Endodermal cell (in vitro differentiated cells): ENCODE measurements around the gene SLC12A8. TPM values are rescaled to one million over a fixed set of nuclear protein-coding genes. Genes with fewer than 3 reads are reported as not detected.

ENCODE experiments used
- DNase-seq: peaks from one replicate; pipeline ENCODE4 v3.0.0-alpha.2; 2017
- H3K27ac ChIP-seq: 2 replicates; pipeline ENCODE4 v1.5.1; 2013; ENCODE audit warnings: mild to moderate bottlenecking, low read depth, low read length, moderate library complexity
- H3K27me3 ChIP-seq: 2 replicates; pipeline ENCODE4 v1.6.1; 2013; ENCODE audit warnings: mild to moderate bottlenecking, low read length, moderate library complexity; ENCODE audit not compliant: insufficient read depth, control insufficient read depth, poor library complexity, severe bottlenecking
- H3K36me3 ChIP-seq: 2 replicates; pipeline ENCODE4 v1.7.0; 2013; ENCODE audit warnings: mild to moderate bottlenecking, low read length, moderate library complexity; ENCODE audit not compliant: control insufficient read depth, insufficient read depth
- H3K4me1 ChIP-seq: one replicate; pipeline ENCODE4 v1.7.0; 2013; ENCODE audit warnings: low read length; ENCODE audit not compliant: control insufficient read depth, insufficient read depth
- H3K4me3 ChIP-seq: 2 replicates; pipeline ENCODE4 v1.5.1; 2013; ENCODE audit warnings: mild to moderate bottlenecking, low read length, moderate library complexity
- H3K9ac ChIP-seq: 2 replicates; pipeline ENCODE4 v1.6.1; 2013; ENCODE audit warnings: mild to moderate bottlenecking, low read length, moderate library complexity; ENCODE audit not compliant: poor library complexity, severe bottlenecking; ENCODE audit errors: extremely low read depth
- H3K9me3 ChIP-seq: 2 replicates; pipeline ENCODE4 v1.6.1; 2013; ENCODE audit warnings: mild to moderate bottlenecking, low read length, moderate library complexity; ENCODE audit not compliant: control insufficient read depth
- H3K27ac Mint-ChIP-seq: 2 replicates; pipeline ENCODE4 v1.8.0; 2020; ENCODE audit warnings: mixed read lengths
- H3K27me3 Mint-ChIP-seq: 2 replicates; pipeline ENCODE4 v1.8.0; 2021; ENCODE audit warnings: mild to moderate bottlenecking, mixed read lengths; ENCODE audit not compliant: insufficient read depth
- H3K36me3 Mint-ChIP-seq: 2 replicates; pipeline ENCODE4 v1.8.0; 2020; ENCODE audit warnings: low read depth, mixed read lengths
- H3K4me1 Mint-ChIP-seq: 2 replicates; pipeline ENCODE4 v1.8.0; 2020; ENCODE audit warnings: mixed read lengths
- H3K4me3 Mint-ChIP-seq: 2 replicates; pipeline ENCODE4 v1.8.0; 2020; ENCODE audit warnings: mild to moderate bottlenecking, moderate library complexity, mixed read lengths
- H3K9me3 Mint-ChIP-seq: 2 replicates; pipeline ENCODE4 v1.8.0; 2020; ENCODE audit warnings: mild to moderate bottlenecking, mixed read lengths
- CTCF ChIP-seq: fragments of 200-600 bp; sonication (generic); conservative IDR thresholded peaks from 2 replicates; pipeline ENCODE4 v1.5.0; 2021; ENCODE audit warnings: antibody characterized with exemption, mild to moderate bottlenecking
- WGBS, 2 experiments: methylation state at CpG; one replicate each; pipeline versions ENCODE4 v1.1.5 to v1.1.7; 2013; ENCODE audit warnings: missing lambda C conversion rate in 2 of 2, mixed read lengths in 1 of 2; ENCODE audit not compliant: insufficient coverage in 1 of 2, insufficient read length in 1 of 2; 5-methylcytosine and 5-hydroxymethylcytosine counted together
- total RNA-seq, 2 donors: library from RNA; stranded (reverse); fragmentation: NEBNext Ultra II Directional in 1 of 2; extraction: Animal tissue kit (Norgen Biotek cat#: 25700) in 1 of 2; gene quantifications; 2 replicates in 1 of 2; 3 replicates in 1 of 2; pipeline ENCODE4 v1.2.1, GENCODE V29; 2021

SLC12A8 gene
- total RNA-seq, 2 donors from 2014 or later = 17.3 to 18.6 TPM

- Histone ChIP-seq H3K4me1 (peaks cover 27% of the 10 kb centered on the region), H3K27me3 (no peaks in the 10 kb centered on the region), H3K36me3 (no peaks in the 10 kb centered on the region), H3K9ac (no peak overlapping the region), H3K9me3 (no peaks in the 10 kb centered on the region), H3K4me3 (no peak overlapping the region), H3K27ac (no peak overlapping the region)
- Mint-ChIP-seq H3K27ac (no peak overlapping the region), H3K4me3 (no peak overlapping the region), H3K9me3 (no peaks in the 10 kb centered on the region), H3K36me3 (peaks cover 7% of the 10 kb centered on the region), H3K4me1 (peaks cover 43% of the 10 kb centered on the region), H3K27me3 (no peaks in the 10 kb centered on the region)
- WGBS, 2 experiments = 81 to 87% methylated on average over 6 to 10 of the region's 10 CpGs
- no peak for DNase-seq
- no peak for TF ChIP-seq CTCF
Observed at GRCh38 chr3:125123451-125124305, 88.9 kb downstream of the SLC12A8 start.

GRCh38 chr3:125121246-125122010 lies 91.1 kb downstream of the SLC12A8 start:
- Histone ChIP-seq H3K27ac (peak overlapping the region; percentile 98), H3K9ac (no peak overlapping the region)
- no peak for TF ChIP-seq CTCF

GRCh38 chr3:125120379-125121122 lies 92.0 kb downstream of the SLC12A8 start:
- Histone ChIP-seq H3K27me3 (no peaks in the 10 kb centered on the region), H3K36me3 (no peaks in the 10 kb centered on the region), H3K4me1 (peaks cover 33% of the 10 kb centered on the region), H3K9me3 (no peaks in the 10 kb centered on the region), H3K27ac (peak overlapping the region; percentile 98), H3K4me3 (peak overlapping the region; percentile 71), H3K9ac (peak overlapping the region; percentile 36)
- Mint-ChIP-seq H3K27me3 (no peaks in the 10 kb centered on the region), H3K27ac (peak overlapping the region; percentile 75), H3K4me1 (peaks cover 46% of the 10 kb centered on the region), H3K4me3 (peak overlapping the region; percentile 54), H3K36me3 (peaks cover 5% of the 10 kb centered on the region), H3K9me3 (no peaks in the 10 kb centered on the region)
- TF ChIP-seq CTCF = no peak
- WGBS, 2 experiments = 0 to 10% methylated on average over 6 to 20 of the region's 20 CpGs
- DNase-seq = peak; percentile 96

More at GRCh38 chr3:125121246-125122010, 91.1 kb downstream of the SLC12A8 start:
- H3K4me3 ChIP-seq = peak overlapping the region; percentile 71
- WGBS, 2 experiments = 77 to 91% methylated on average over 5 to 8 of the region's 8 CpGs
- DNase-seq = peak; percentile 31
- no peaks in the 10 kb centered on the region for H3K9me3 Mint-ChIP-seq
- peaks cover 29% of the 10 kb centered on the region for H3K4me1 ChIP-seq
- H3K36me3 Mint-ChIP-seq = peaks cover 5% of the 10 kb centered on the region
- peak overlapping the region; percentile 75 for H3K27ac Mint-ChIP-seq
- H3K4me1 Mint-ChIP-seq = peaks cover 39% of the 10 kb centered on the region
- H3K27me3 Mint-ChIP-seq = no peaks in the 10 kb centered on the region
- H3K36me3 ChIP-seq = no peaks in the 10 kb centered on the region
- H3K9me3 ChIP-seq = no peaks in the 10 kb centered on the region
- no peaks in the 10 kb centered on the region for H3K27me3 ChIP-seq
- H3K4me3 Mint-ChIP-seq = peak overlapping the region; percentile 54
